CD4-positive, alpha-beta T cell treated with Interleukin-4 for 4 hours (primary cell): ENCODE data around the gene CRTC2.
A peak's percentile ranks its signal among the peaks of the same experiment; 100 is the strongest.

Experiments used
- DNase-seq: peaks from one replicate; pipeline ENCODE4 v3.0.0-alpha.2; 2020

CRTC2 gene

DNA sequence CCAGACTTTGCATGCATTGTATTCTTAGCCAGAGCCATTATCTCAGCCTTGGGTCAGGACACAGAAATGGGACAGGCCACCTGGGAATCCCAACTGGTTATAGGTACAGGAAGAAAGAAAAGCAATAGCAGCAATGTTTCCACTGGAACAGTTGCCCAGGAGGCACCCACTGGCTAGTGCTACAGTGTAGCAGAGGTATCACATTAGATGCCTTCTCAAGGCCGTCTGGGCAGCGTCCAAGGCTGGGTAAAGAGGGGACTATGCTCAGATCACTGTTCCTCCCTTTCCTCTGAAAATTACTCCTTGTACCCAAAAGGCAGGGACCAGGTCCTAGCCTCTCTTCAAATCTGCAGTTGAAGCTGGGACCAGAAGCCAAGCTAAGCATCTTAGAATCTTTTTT is 11.9 kb upstream of the CRTC2 start:
- no peak for DNase-seq

GRCh38 chr1:153968972-153969371 is 10.6 kb upstream of the CRTC2 start:
- DNase-seq: no peak

DNA sequence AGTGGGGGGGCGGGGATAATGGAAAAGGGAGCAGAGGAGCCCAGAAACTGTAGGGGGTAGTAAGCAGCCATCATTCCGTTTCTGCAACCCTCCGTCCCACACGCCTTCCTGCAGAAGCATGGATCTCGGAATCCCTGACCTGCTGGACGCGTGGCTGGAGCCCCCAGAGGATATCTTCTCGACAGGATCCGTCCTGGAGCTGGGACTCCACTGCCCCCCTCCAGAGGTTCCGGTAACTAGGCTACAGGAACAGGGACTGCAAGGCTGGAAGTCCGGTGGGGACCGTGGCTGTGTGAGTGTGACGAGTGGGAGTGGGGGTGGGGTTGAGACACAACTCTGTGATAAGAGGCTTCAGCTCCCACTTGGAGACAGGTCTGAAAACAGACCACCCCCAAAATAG is 10.0 kb upstream of the CRTC2 start:
- no peak for DNase-seq

GRCh38 chr1:153968000-153968363 is 9.6 kb upstream of the CRTC2 start:
- DNase-seq: no peak

DNA sequence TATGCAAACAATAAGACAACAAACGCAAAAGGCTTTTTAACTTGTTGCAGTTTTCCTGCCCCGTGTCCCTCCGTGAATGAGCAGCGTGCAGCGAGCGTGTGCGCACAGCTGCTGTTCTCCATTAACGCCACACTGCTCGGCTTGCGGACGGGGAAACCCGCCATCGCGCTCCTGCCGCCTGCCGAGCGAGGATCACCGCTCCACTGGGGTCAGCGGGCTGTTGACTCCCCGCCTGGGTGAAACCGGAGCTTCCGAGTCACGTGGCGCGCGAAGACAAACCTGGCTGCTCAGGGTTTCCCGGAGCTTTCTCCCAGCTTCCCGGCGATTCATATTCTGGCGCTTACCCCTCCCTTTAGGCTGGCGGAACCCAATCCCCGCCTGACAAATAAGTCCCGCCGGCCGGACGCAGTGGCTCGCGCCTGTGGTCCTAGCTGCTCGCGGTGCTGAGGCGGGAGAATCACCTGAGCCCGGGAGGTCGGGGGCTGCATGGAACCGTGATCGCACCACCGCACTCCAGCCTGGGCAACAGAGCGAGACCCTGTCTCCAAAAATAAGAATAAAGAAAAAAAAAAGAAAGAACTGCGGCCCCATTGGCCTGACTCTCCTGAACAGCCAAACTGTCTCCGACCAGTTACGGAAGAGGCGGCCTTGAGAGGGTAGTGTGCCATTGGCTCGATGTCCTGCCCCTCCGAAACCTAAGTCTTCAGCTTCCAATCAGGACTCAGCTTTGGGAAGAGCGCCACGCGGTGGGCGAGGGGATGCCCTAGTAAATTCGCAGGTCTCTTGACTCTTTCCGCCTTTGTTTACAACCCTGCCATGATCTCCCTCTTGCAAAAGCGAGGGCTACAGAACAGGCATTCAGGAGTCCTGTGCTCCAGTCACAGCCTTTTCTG is 8.9 kb upstream of the CRTC2 start, which contains the start of gene CREB3L4:
Gene CREB3L4, plus strand, starts transcription at position 796 of the 893 bp plus-strand sequence. CDS start 624 bp downstream, outside the sequence.
- DNase-seq: peak; percentile 91

DNA sequence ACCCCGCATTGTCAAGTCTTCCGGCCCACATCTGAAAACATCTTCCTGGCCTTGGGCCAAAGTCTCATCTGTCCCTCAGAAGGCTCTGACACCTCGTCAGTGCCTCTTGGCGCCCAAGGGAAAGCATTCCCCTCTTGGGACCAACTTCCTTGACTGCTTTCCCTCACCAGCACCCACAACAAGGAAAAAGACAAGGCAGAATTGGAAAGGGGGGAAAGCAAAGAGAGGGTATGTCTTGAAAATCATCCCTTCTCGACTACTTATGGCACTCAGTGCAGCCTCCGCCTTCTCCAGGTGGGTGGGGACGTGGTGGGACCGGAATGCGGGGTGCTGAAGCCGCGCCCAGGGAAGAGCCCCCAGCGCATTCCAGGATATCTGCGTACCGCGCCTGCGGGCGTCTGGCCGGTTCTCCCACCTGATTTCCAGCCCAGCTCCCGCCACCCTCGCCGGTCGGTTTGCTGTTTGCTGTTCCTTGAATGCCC is 5.5 kb upstream of the CRTC2 start:
- DNase-seq: no peak

- peak; percentile 91 for DNase-seq
Measured at GRCh38 chr1:153963030-153963849, 4.8 kb upstream of the CRTC2 start, which contains the start of gene SLC39A1. TSS of gene SLC39A1 (minus strand) at chr1:153963537. CDS start at chr1:153962715, 822 bp downstream.

DNA sequence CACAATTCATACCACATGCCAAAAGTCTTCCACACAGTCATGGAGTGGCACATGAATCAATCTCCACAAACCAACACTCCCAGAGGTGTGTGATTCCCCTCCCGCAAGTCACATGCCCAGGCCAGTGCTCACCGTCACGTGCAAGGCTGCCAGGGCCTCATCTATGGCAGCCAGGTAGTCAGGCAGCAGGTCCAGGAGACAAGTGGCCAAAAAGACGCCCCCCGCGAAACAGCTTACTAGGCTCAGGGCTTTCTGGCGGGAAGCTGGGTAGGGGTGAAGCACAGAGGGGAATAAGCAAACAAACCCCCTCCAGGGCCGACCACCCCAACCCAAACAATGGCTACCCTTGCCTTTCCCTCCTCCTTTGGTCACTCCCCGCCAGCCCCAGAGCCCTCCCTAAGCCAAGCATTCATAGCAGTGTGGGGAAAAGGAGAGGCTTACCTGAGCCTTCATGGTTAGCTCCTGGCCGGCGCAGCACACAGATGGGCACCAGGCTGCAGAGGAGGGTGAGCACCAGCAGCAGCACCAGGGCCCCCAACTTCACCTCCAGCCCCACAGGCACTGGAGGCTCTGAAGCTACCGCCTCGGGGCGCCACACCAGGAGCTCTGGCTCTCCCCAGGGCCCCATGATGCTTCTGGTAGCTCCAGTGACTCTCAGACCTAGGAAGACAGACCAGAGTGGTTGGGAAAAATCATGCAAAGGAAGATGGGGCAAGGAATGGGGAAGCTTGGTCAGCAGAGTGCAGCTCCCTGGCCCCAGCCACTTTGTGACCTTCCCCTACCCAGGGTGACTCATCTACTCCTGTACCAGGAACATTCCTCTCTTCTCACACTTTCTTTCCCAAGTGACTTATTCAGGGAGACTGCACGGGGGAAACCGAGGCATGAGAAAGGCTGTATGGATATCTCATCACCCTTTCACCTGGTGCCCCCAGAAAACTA is 3.9 kb upstream of the CRTC2 start:
- no peak for DNase-seq

DNA sequence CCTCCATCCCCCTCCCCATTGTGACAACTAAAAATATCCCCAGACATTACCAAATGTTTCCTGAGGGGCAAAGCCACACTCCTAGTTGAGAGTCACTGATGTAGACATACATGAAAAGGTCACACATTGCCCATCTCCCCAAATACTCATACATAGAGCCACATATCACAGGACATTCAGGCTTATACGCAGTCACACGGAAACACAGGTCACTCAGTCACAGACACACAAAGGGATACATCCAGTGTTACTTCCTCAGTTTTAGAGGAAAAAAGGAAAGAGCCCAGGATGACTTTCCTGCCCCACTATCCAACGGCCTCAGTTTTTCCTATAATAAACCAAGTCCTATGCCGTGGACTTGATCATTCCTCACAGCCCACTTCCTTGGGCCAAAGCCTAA is 3.0 kb upstream of the CRTC2 start:
- DNase-seq: no peak

DNA sequence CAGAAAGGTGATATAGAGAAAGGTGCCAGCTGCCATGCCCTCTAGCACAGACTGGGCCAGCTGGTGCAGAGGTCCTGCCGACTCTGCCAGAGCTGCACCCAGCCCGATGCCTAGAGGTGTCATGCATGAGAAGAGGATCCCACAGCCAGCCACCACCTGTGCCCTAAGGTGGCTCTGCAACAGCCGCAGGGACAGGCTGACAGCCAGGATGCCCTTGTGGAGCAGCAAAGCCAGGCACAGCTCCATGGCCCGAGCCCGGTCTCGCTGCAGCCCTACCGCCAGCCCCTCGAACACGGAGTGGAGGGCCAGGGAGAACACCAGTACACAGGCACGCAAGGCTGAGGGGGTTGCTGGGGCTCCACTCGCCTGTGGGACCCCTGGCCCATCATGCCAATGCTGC is 1.8 kb upstream of the CRTC2 start:
- DNase-seq: no peak

- no peak for DNase-seq
Measured at GRCh38 chr1:153959454-153959853, 1.0 kb upstream of the CRTC2 start.

GRCh38 chr1:153958961-153959260 is 499 bp upstream of the CRTC2 start:
- DNase-seq: no peak

- DNase-seq: peak; percentile 42
Measured at GRCh38 chr1:153957744-153958110, 685 bp downstream of the CRTC2 start.

- no peak for DNase-seq
Measured at GRCh38 chr1:153956997-153957715, 1.3 kb downstream of the CRTC2 start.

DNA sequence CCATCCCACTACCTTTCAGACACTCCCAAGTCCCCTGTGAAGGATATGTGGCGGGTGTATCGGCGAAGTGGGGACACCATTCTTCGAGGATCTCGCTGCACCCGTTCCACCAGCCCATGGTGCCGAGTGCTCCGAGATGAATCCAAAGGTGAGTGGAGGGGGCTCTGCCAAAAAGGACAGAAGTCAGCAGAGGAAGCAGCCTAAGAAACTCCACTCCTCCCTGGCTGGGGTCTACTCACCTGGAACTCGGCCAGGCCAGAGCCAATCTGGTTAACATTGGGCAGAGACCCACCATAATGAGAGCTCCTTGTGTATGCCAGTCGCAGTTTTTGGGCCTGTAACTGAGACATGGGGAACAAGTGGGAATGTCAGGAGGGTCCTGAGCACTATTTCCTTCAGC is 3.6 kb downstream of the CRTC2 start:
- no peak for DNase-seq

DNA sequence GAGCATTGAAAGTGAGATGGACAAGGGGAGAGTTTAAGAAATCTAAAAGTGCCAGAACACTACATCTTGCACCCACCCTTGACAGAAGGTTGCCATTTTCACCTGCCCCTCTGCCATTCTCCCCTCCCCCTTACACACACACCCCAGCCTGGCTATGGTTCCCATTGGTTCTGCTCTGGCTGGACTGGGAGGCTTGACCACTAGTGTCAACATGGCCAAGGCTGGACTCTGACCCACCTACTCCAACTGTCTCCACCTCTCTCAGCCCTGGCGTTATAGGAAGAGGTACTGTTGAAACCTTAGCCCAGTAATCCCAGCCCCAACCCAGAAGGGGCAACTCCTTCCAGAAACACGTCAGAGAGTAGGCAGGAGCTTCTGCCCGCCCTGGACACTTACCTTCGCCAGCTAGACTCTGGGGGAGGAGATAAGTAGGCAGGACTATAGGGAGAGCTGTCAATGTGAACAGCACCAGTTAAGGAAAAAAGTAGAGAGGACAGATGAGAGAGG is 4.5 kb downstream of the CRTC2 start:
- no peak for DNase-seq

- DNase-seq: no peak
Measured at GRCh38 chr1:153951801-153952200, 6.6 kb downstream of the CRTC2 start.

DNA sequence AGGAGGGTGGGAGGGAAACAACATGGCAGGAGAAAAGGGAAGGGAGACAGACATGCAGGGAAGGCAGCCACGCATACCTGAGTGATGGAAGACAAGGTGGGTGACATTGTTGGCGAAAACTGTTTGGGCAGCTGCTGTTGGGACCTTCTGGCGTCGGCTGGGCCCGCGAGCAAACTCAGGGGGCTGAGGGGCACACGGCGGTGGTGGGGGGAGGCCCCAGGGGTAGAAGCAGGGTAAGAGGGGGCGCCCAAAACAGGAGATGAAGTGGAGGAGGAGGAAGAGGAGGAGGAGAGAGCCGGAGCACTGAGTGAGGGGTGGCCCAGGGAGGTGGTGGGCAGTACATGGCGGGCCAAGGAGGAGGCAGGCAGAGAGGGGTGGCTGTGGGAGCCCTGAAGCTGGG is 7.2 kb downstream of the CRTC2 start:
- DNase-seq: no peak

DNA sequence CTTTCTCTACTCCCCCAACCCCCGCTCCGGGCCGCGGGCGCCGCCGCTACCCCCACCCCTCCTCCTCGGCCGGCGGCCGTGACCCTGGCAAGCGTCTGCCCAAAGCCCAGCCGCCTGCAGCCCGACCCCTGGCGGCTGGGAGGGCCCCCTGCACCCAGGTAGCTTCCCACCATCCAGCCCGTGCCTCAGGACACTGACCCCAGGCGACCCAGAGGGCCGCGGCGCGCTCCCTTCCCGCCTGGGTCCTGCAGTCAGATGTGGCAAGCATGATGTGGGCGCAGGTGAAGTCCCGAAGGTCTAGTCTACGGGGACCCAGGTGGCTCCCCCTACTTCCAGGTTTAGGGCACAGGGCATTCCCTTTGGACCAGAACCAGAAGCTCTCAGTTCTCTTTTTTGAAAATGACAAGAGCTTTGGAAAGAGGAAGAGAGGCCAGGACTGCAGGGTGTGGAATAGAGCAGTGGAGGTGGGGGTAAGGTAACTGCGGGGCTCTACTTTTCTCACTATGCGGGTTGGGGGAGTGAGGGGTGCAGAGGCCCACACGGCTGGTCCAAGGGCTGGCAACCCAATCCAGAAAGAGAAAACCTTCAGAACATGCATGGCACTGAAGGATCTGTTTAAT is 11.7 kb downstream of the CRTC2 start, which contains the start of gene DENND4B:
Gene DENND4B, minus strand, starts transcription at position 97 of the 620 bp plus-strand sequence. CDS start 2,344 bp downstream, outside the sequence.
- peak; percentile 71 for DNase-seq

DNA sequence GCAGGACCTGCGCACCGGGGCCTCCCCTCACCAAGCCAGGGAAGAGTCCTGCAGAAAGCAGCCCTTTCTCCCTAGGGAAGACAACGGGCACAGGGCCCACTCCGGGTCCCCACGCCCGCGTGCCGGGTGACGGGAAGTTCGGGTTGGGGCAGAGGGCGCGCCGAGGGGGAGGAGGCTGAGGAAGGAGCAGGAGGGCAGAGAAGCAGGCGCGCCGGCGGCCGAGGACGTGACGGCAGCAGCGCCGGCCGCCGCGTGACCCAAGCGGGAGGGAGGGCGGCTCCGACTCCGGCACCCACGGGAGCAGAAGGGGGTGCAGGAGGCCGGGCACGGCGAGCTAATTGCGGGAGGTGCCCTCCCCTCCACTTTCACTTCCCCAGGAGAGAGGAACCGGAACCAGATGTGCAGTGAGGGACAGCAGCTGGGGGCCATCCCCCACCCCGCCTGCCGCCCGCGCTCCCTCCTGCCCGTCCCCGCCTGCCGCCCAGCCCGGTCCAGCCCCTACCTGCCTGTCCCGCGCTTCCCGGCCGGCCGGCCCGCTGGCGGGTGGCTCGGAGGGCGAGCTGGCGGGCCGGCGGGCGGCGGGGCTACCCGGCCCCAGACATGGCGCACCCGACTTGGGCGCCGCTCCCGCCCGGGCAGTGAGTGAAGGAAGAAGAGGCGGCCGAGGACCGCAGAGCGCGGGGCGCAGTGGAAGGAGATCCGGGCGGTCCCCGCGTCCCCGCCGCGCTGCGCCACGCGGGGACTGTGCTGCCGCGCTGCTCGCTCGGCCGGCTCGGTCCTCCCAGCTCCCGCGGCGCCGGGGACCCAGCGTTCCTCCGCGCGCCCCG is 12.4 kb downstream of the CRTC2 start:
- DNase-seq: peak; percentile 78
